WERI-Rb-1 (cell line): ENCODE data around the gene TMEM132A.

Experiments
- DNase-seq: peaks from one replicate; pipeline ENCODE4 v3.0.0-alpha.2; 2020
- H3K27ac ChIP-seq: fragments of 250-450 bp; sonication (Bioruptor Pico); 2 replicates; pipeline ENCODE4 v1.5.1; 2020; ENCODE audit warnings: mild to moderate bottlenecking, moderate library complexity
- H3K27me3 ChIP-seq: fragments of 250-450 bp; sonication (Bioruptor Pico); 2 replicates; pipeline ENCODE4 v1.5.1; 2021; ENCODE audit warnings: mild to moderate bottlenecking, low read depth, moderate library complexity; ENCODE audit not compliant: insufficient read depth, severe bottlenecking
- H3K36me3 ChIP-seq: fragments of 250-450 bp; sonication (Bioruptor Pico); 2 replicates; pipeline ENCODE4 v1.5.1; 2020; ENCODE audit warnings: mild to moderate bottlenecking, moderate library complexity
- H3K4me3 ChIP-seq: 2 replicates; pipeline ENCODE4 v1.5.1; 2011; ENCODE audit warnings: low read depth, mild to moderate bottlenecking, control low read depth, low read length
- H3K9me3 ChIP-seq: fragments of 250-450 bp; sonication (Bioruptor Pico); 2 replicates; pipeline ENCODE4 v1.5.1; 2021; ENCODE audit warnings: mild to moderate bottlenecking, moderate library complexity; ENCODE audit not compliant: severe bottlenecking
- TF ChIP-seq, protein P1 (sequence below): IDR thresholded peaks from 2 replicates; pipeline ENCODE4 v1.5.1; 2011; ENCODE audit warnings: low read depth, mild to moderate bottlenecking, control low read depth, inconsistent platforms, low read length

The TMEM132A gene, protein sequence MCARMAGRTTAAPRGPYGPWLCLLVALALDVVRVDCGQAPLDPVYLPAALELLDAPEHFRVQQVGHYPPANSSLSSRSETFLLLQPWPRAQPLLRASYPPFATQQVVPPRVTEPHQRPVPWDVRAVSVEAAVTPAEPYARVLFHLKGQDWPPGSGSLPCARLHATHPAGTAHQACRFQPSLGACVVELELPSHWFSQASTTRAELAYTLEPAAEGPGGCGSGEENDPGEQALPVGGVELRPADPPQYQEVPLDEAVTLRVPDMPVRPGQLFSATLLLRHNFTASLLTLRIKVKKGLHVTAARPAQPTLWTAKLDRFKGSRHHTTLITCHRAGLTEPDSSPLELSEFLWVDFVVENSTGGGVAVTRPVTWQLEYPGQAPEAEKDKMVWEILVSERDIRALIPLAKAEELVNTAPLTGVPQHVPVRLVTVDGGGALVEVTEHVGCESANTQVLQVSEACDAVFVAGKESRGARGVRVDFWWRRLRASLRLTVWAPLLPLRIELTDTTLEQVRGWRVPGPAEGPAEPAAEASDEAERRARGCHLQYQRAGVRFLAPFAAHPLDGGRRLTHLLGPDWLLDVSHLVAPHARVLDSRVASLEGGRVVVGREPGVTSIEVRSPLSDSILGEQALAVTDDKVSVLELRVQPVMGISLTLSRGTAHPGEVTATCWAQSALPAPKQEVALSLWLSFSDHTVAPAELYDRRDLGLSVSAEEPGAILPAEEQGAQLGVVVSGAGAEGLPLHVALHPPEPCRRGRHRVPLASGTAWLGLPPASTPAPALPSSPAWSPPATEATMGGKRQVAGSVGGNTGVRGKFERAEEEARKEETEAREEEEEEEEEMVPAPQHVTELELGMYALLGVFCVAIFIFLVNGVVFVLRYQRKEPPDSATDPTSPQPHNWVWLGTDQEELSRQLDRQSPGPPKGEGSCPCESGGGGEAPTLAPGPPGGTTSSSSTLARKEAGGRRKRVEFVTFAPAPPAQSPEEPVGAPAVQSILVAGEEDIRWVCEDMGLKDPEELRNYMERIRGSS

GRCh38 chr11:60924110-60924905 is at the start of gene TMEM132A:
Gene TMEM132A, plus strand, starts transcription at chr11:60924460. Its CDS starts 174 bp downstream, at chr11:60924634.
- TF ChIP-seq, protein P1, sequence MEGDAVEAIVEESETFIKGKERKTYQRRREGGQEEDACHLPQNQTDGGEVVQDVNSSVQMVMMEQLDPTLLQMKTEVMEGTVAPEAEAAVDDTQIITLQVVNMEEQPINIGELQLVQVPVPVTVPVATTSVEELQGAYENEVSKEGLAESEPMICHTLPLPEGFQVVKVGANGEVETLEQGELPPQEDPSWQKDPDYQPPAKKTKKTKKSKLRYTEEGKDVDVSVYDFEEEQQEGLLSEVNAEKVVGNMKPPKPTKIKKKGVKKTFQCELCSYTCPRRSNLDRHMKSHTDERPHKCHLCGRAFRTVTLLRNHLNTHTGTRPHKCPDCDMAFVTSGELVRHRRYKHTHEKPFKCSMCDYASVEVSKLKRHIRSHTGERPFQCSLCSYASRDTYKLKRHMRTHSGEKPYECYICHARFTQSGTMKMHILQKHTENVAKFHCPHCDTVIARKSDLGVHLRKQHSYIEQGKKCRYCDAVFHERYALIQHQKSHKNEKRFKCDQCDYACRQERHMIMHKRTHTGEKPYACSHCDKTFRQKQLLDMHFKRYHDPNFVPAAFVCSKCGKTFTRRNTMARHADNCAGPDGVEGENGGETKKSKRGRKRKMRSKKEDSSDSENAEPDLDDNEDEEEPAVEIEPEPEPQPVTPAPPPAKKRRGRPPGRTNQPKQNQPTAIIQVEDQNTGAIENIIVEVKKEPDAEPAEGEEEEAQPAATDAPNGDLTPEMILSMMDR = no peak
- Histone ChIP-seq H3K4me3 (peak within 1 kb of the TSS; percentile 84), H3K27me3 (no peaks in the 10 kb centered on the region), H3K36me3 (peaks cover 61% of the 10 kb centered on the region), H3K27ac (peak within 1 kb of the TSS; percentile 76), H3K9me3 (no peaks in the 10 kb centered on the region)
- DNase-seq = peak; percentile 90

GRCh38 chr11:60875366-60876167 is 48.7 kb upstream of the TMEM132A start:
- H3K36me3 ChIP-seq = no peaks in the 10 kb centered on the region; the same call in 1 of the 2 replicates
- no peak overlapping the region for H3K4me3 ChIP-seq
- H3K27me3 ChIP-seq = no peaks in the 10 kb centered on the region
- no peak for DNase-seq
- H3K27ac ChIP-seq = no peak overlapping the region
- H3K9me3 ChIP-seq = no peaks in the 10 kb centered on the region
- TF ChIP-seq, protein P1 = no peak

GRCh38 chr11:60876168-60876485 is 48.1 kb upstream of the TMEM132A start:
- Histone ChIP-seq H3K4me3 (no peak overlapping the region), H3K9me3 (no peaks in the 10 kb centered on the region), H3K27ac (no peak overlapping the region), H3K27me3 (no peaks in the 10 kb centered on the region), H3K36me3 (no peaks in the 10 kb centered on the region; the same call in 1 of the 2 replicates)
- DNase-seq = no peak
- TF ChIP-seq, protein P1 = no peak

- Histone ChIP-seq H3K36me3 (no peaks in the 10 kb centered on the region; the same call in 1 of the 2 replicates), H3K9me3 (no peaks in the 10 kb centered on the region), H3K27me3 (no peaks in the 10 kb centered on the region), H3K4me3 (no peak overlapping the region), H3K27ac (no peak overlapping the region)
- TF ChIP-seq, protein P1 = no peak
- DNase-seq = peak; percentile 2
These were observed 45.8 kb upstream of the TMEM132A start for GRCh38 chr11:60878245-60879101.
